MM.1S (cell line): Measurements from ENCODE around the gene PRCC.
A peak's percentile ranks its signal among the peaks of the same experiment; 100 is the strongest.

Experiments
- DNase-seq: peaks from one replicate; pipeline ENCODE4 v3.0.0-alpha.2; 2015
- H2AFZ ChIP-seq: fragments of 300-600 bp; sonication (generic); 2 replicates; pipeline ENCODE4 v1.6.0; 2016; ENCODE audit warnings: antibody characterized with exemption, low read length
- H3F3A ChIP-seq: fragments of 300-600 bp; sonication (generic); 2 replicates; pipeline ENCODE4 v1.6.1; 2016; ENCODE audit warnings: mild to moderate bottlenecking, antibody characterized with exemption, low read length, moderate library complexity, mixed read lengths; ENCODE audit not compliant: insufficient read depth
- H3K27ac ChIP-seq: fragments of 300-600 bp; sonication (generic); 2 replicates; pipeline ENCODE4 v1.5.1; 2016; ENCODE audit warnings: mild to moderate bottlenecking, low read length
- H3K27me3 ChIP-seq: fragments of 300-600 bp; sonication (generic); replicated peaks from 2 replicates; pipeline ENCODE4 v1.6.0; 2016; ENCODE audit warnings: low read length; ENCODE audit not compliant: insufficient read depth
- H3K36me3 ChIP-seq: fragments of 300-600 bp; sonication (generic); replicated peaks from 2 replicates; pipeline ENCODE4 v1.6.1; 2016; ENCODE audit warnings: mild to moderate bottlenecking, low read length, mixed read lengths; ENCODE audit not compliant: insufficient read depth
- H3K4me1 ChIP-seq: fragments of 300-600 bp; sonication (generic); 2 replicates; pipeline ENCODE4 v1.6.1; 2016; ENCODE audit warnings: low read length, mixed read lengths
- H3K4me2 ChIP-seq: fragments of 300-600 bp; sonication (generic); 2 replicates; pipeline ENCODE4 v1.6.0; 2016; ENCODE audit warnings: low read depth, low read length
- H3K4me3 ChIP-seq: fragments of 300-600 bp; sonication (generic); 2 replicates; pipeline ENCODE4 v1.5.1; 2016; ENCODE audit warnings: low read length, mixed read lengths
- H3K79me2 ChIP-seq: fragments of 300-600 bp; sonication (generic); 2 replicates; pipeline ENCODE4 v1.6.1; 2016; ENCODE audit warnings: mixed run types, low read length, mixed read lengths
- H3K9ac ChIP-seq: fragments of 300-600 bp; sonication (generic); 2 replicates; pipeline ENCODE4 v1.6.1; 2016; ENCODE audit warnings: low read length, mixed read lengths
- H3K9me2 ChIP-seq: fragments of 300-600 bp; sonication (generic); replicated peaks from 2 replicates; pipeline ENCODE4 v1.6.1; 2016; ENCODE audit warnings: mild to moderate bottlenecking, low read length, mixed read lengths; ENCODE audit not compliant: insufficient read depth
- H3K9me3 ChIP-seq: fragments of 300-600 bp; sonication (generic); replicated peaks from 2 replicates; pipeline ENCODE4 v1.6.1; 2016; ENCODE audit warnings: mild to moderate bottlenecking, low read length, mixed read lengths; ENCODE audit not compliant: insufficient read depth
- H4K20me1 ChIP-seq: fragments of 300-600 bp; sonication (generic); 2 replicates; pipeline ENCODE4 v1.6.1; 2016; ENCODE audit warnings: mild to moderate bottlenecking, low read length, moderate library complexity, mixed read lengths; ENCODE audit not compliant: insufficient read depth
- CTCF ChIP-seq: fragments of 300-600 bp; sonication (generic); IDR thresholded peaks from 2 replicates; pipeline ENCODE4 v1.5.1; 2016; ENCODE audit warnings: antibody characterized with exemption, low read length, mixed read lengths
- EZH2 ChIP-seq: fragments of 300-600 bp; sonication (generic); optimal IDR thresholded peaks from 2 replicates; pipeline ENCODE3; 2017; ENCODE audit warnings: low read depth, mild to moderate bottlenecking, antibody characterized with exemption, low read length, mixed read lengths
- EZH2phosphoT487 ChIP-seq: fragments of 300-600 bp; sonication (generic); IDR thresholded peaks from 2 replicates; pipeline ENCODE4 v1.6.1; 2018; ENCODE audit warnings: antibody characterized with exemption, low read length

Gene PRCC

GRCh38 chr1:156832434-156832833, 65.1 kb downstream of the PRCC start:
- Histone ChIP-seq H2AFZ (no peak overlapping the region), H3K4me2 (no peak overlapping the region), H3K79me2 (no peaks in the 10 kb centered on the region), H3K9ac (no peak overlapping the region), H3K9me3 (no peaks in the 10 kb centered on the region), H4K20me1 (no peaks in the 10 kb centered on the region), H3K4me1 (no peaks in the 10 kb centered on the region), H3K4me3 (no peak overlapping the region), H3K27ac (no peak overlapping the region), H3F3A (no peaks in the 10 kb centered on the region), H3K36me3 (no peaks in the 10 kb centered on the region), H3K27me3 (peaks cover 21% of the 10 kb centered on the region; the same call in 1 of the 2 replicates), H3K9me2 (no peaks in the 10 kb centered on the region)
- DNase-seq = no peak
- TF ChIP-seq EZH2 (no peak), CTCF (no peak), EZH2phosphoT487 (no peak)

- Histone ChIP-seq H3K36me3 (no peaks in the 10 kb centered on the region), H3K79me2 (no peaks in the 10 kb centered on the region), H3K4me1 (no peaks in the 10 kb centered on the region), H3F3A (no peaks in the 10 kb centered on the region), H3K9ac (no peak overlapping the region), H3K9me3 (no peaks in the 10 kb centered on the region), H2AFZ (no peak overlapping the region), H3K27ac (no peak overlapping the region), H3K9me2 (no peaks in the 10 kb centered on the region), H4K20me1 (no peaks in the 10 kb centered on the region), H3K27me3 (peaks cover 21% of the 10 kb centered on the region; the same call in 1 of the 2 replicates), H3K4me2 (no peak overlapping the region), H3K4me3 (no peak overlapping the region)
- TF ChIP-seq EZH2phosphoT487 = no peak
- TF ChIP-seq EZH2 = no peak
- peak; percentile 14; the same call in 1 of the 2 replicates for TF ChIP-seq CTCF
- DNase-seq = peak; percentile 30
Observed at GRCh38 chr1:156833603-156834002, 66.3 kb downstream of the PRCC start.

- Histone ChIP-seq H3K79me2 (no peaks in the 10 kb centered on the region), H3K4me2 (no peak overlapping the region), H3K27me3 (peaks cover 23% of the 10 kb centered on the region; the same call in 1 of the 2 replicates), H3K36me3 (no peaks in the 10 kb centered on the region), H2AFZ (no peak overlapping the region), H3K4me3 (no peak overlapping the region), H3K4me1 (no peaks in the 10 kb centered on the region), H3F3A (no peaks in the 10 kb centered on the region), H3K9me3 (no peaks in the 10 kb centered on the region), H3K27ac (no peak overlapping the region), H3K9me2 (no peaks in the 10 kb centered on the region), H3K9ac (no peak overlapping the region), H4K20me1 (no peaks in the 10 kb centered on the region)
- no peak for TF ChIP-seq CTCF
- DNase-seq = no peak
Observed at GRCh38 chr1:156834322-156834721, 67.0 kb downstream of the PRCC start.
